H1 (cell line): ENCODE results near the gene KCNJ16. TPM values are rescaled to one million over a fixed set of nuclear protein-coding genes. Genes with fewer than 3 reads are reported as not detected.

Experiments used
- CTCF ChIA-PET: fragments of 300-600 bp; sonication (Branson Sonifier 250); formaldehyde crosslinking; loops from one replicate; lab custom pipeline; 2021; ENCODE audit not compliant: partially characterized antibody; lab: Charles Lee
- POLR2A ChIA-PET: fragments of 300-600 bp; sonication (Branson Sonifier 250); formaldehyde crosslinking; loops from one replicate; lab custom pipeline; 2021; ENCODE audit warnings: inconsistent platforms; ENCODE audit not compliant: partially characterized antibody; lab: Charles Lee
- DNase-seq, 2 experiments: peaks; one replicate each; pipeline versions ENCODE4 v3.0.0 to v3.0.0-alpha.2; 2010 to 2022; ENCODE audit warnings: low spot score in 2 of 2, low read depth in 1 of 2, mixed read lengths in 1 of 2
- FAIRE-seq: peaks from 2 replicates; lab custom pipeline; 2011; peaks lifted over from hg19 to GRCh38; lab: Jason Lieb, UNC
- H2AFZ ChIP-seq: 2 replicates; pipeline ENCODE4 v1.8.1; 2012; ENCODE audit warnings: low read length, inconsistent platforms
- H2AK5ac ChIP-seq: 2 replicates; pipeline ENCODE4 v1.6.1; 2013; ENCODE audit warnings: low read depth, low read length
- H2BK120ac ChIP-seq: replicated peaks from 2 replicates; pipeline ENCODE3; 2013; ENCODE audit warnings: low read depth, low read length, inconsistent platforms
- H2BK12ac ChIP-seq: 2 replicates; pipeline ENCODE4 v1.6.1; 2013; ENCODE audit warnings: low read depth, low read length
- H2BK15ac ChIP-seq: 2 replicates; pipeline ENCODE4 v1.6.1; 2013; ENCODE audit warnings: low read length
- H2BK20ac ChIP-seq: 2 replicates; pipeline ENCODE4 v1.6.1; 2013; ENCODE audit warnings: low read length
- H2BK5ac ChIP-seq: 2 replicates; pipeline ENCODE4 v1.6.1; 2013; ENCODE audit warnings: low read depth, low read length
- H3K14ac ChIP-seq: 2 replicates; pipeline ENCODE4 v1.6.1; 2013; ENCODE audit warnings: inconsistent platforms; ENCODE audit not compliant: insufficient read length
- H3K18ac ChIP-seq: 2 replicates; pipeline ENCODE4 v1.6.1; 2013; ENCODE audit warnings: low read length; ENCODE audit errors: extremely low read depth
- H3K23ac ChIP-seq: 2 replicates; pipeline ENCODE4 v1.6.1; 2013; ENCODE audit warnings: inconsistent platforms; ENCODE audit not compliant: insufficient read length
- H3K23me2 ChIP-seq: 2 replicates; pipeline ENCODE4 v1.6.1; 2013; ENCODE audit warnings: low read depth, low read length
- H3K27ac ChIP-seq: 2 replicates; pipeline ENCODE4 v1.6.1; 2011; ENCODE audit warnings: low read depth, low read length, inconsistent platforms
- H3K27me3 ChIP-seq, 4 experiments: replicated peaks in 1 of 4; 1 replicate in 1 of 4; 2 replicates in 3 of 4; pipeline versions ENCODE4 v1.6.1 to v1.8.1; 2011 to 2013; ENCODE audit warnings: low read length in 3 of 4, mild to moderate bottlenecking in 3 of 4, inconsistent platforms in 2 of 4, mixed read lengths in 2 of 4, moderate library complexity in 1 of 4; ENCODE audit not compliant: control insufficient read depth in 3 of 4, insufficient read depth in 3 of 4; ENCODE audit errors: extremely low read depth in 1 of 4
- H3K36me3 ChIP-seq, 4 experiments: 2 replicates each; pipeline versions ENCODE4 v1.6.1 to v1.8.1; 2011 to 2013; ENCODE audit warnings: mild to moderate bottlenecking in 4 of 4, low read length in 3 of 4, moderate library complexity in 2 of 4, control low read depth in 1 of 4, inconsistent platforms in 1 of 4; ENCODE audit not compliant: insufficient read depth in 4 of 4, control insufficient read depth in 2 of 4
- H3K4ac ChIP-seq: replicated peaks from 2 replicates; pipeline ENCODE3; 2013; ENCODE audit warnings: low read length, low read depth, mixed read lengths, inconsistent platforms; ENCODE audit not compliant: insufficient read length
- H3K4me1 ChIP-seq, 4 experiments: replicated peaks in 1 of 4; 1 replicate in 1 of 4; 2 replicates in 3 of 4; pipeline versions ENCODE4 v1.6.1 to v1.8.1; 2011 to 2013; ENCODE audit warnings: low read length in 3 of 4, inconsistent platforms in 2 of 4, mixed read lengths in 1 of 4; ENCODE audit not compliant: insufficient read depth in 4 of 4, control insufficient read depth in 3 of 4
- H3K4me2 ChIP-seq, 2 experiments: 2 replicates each; pipeline versions ENCODE4 v1.6.1 to v1.8.1; 2011 to 2013; ENCODE audit warnings: low read depth in 2 of 2, low read length in 2 of 2, control low read depth in 1 of 2, inconsistent platforms in 1 of 2, mild to moderate bottlenecking in 1 of 2; ENCODE audit not compliant: insufficient read depth in 1 of 2
- H3K4me3 ChIP-seq, 4 experiments: fragments of 200-600, 300-600 bp in 1 of 4; sonication (generic), shearing (Covaris generic), sonication (Bioruptor Twin) in 1 of 4; 2 replicates each; pipeline versions ENCODE4 v1.5.1 to v1.8.1; 2011 to 2016; ENCODE audit warnings: low read length in 4 of 4, low read depth in 3 of 4, control low read depth in 2 of 4, inconsistent platforms in 2 of 4, mild to moderate bottlenecking in 2 of 4, mixed read lengths in 1 of 4, moderate library complexity in 1 of 4; ENCODE audit not compliant: insufficient read depth in 2 of 4; ENCODE audit errors: extremely low read depth in 1 of 4
- H3K56ac ChIP-seq: replicated peaks from 2 replicates; pipeline ENCODE3; 2013; ENCODE audit warnings: low read depth, mild to moderate bottlenecking, mixed read lengths, low read length, inconsistent platforms; ENCODE audit not compliant: insufficient read length
- H3K79me1 ChIP-seq: 2 replicates; pipeline ENCODE4 v1.6.1; 2013; ENCODE audit warnings: low read depth, low read length, control low read depth
- H3K79me2 ChIP-seq, 2 experiments: 2 replicates each; pipeline versions ENCODE4 v1.6.1 to v1.8.1; 2012 to 2013; ENCODE audit warnings: low read length in 2 of 2, mild to moderate bottlenecking in 2 of 2, inconsistent platforms in 1 of 2; ENCODE audit not compliant: insufficient read depth in 2 of 2, control insufficient read depth in 1 of 2
- H3K9ac ChIP-seq, 4 experiments: replicated peaks in 1 of 4; 1 replicate in 1 of 4; 2 replicates in 3 of 4; pipeline versions ENCODE4 v1.6.1 to v1.8.1; 2011 to 2013; ENCODE audit warnings: low read depth in 3 of 4, low read length in 3 of 4, control low read depth in 2 of 4, mild to moderate bottlenecking in 2 of 4, moderate library complexity in 2 of 4, inconsistent platforms in 1 of 4; ENCODE audit errors: extremely low read depth in 1 of 4
- H3K9me3 ChIP-seq, 2 experiments: 2 replicates each; pipeline versions ENCODE4 v1.6.1 to v1.8.1; 2012 to 2013; ENCODE audit warnings: mild to moderate bottlenecking in 2 of 2, moderate library complexity in 2 of 2, control low read depth in 1 of 2, inconsistent platforms in 1 of 2, low read depth in 1 of 2, low read length in 1 of 2, mixed read lengths in 1 of 2; ENCODE audit not compliant: insufficient read depth in 2 of 2
- H4K20me1 ChIP-seq, 2 experiments: replicated peaks in 1 of 2; 2 replicates each; pipeline versions ENCODE3 to v1.8.1; 2011 to 2013; ENCODE audit warnings: inconsistent platforms in 2 of 2, low read length in 2 of 2, mild to moderate bottlenecking in 1 of 2; ENCODE audit not compliant: insufficient read depth in 2 of 2, control insufficient read depth in 1 of 2
- H4K5ac ChIP-seq: 2 replicates; pipeline ENCODE4 v1.6.1; 2013; ENCODE audit warnings: low read length, low read depth, mixed read lengths, inconsistent platforms; ENCODE audit not compliant: insufficient read length
- H4K8ac ChIP-seq: 2 replicates; pipeline ENCODE4 v1.8.0; 2013; ENCODE audit warnings: mild to moderate bottlenecking, moderate library complexity, low read length, inconsistent platforms; ENCODE audit not compliant: insufficient read depth; ENCODE audit errors: extremely low read depth
- H4K91ac ChIP-seq: replicated peaks from 2 replicates; pipeline ENCODE3; 2013; ENCODE audit warnings: low read length, mixed read lengths, inconsistent platforms; ENCODE audit not compliant: insufficient read length
- ATF2 ChIP-seq: IDR thresholded peaks from 2 replicates; pipeline ENCODE4 v1.6.1; 2012; ENCODE audit warnings: low read length, inconsistent platforms
- CBX8 ChIP-seq: fragments of 300-800, 300-1000 bp; sonication (generic); IDR thresholded peaks from 2 replicates; pipeline ENCODE4 v1.7.1; 2016; ENCODE audit warnings: low read depth, low read length, borderline replicate concordance
- JUND ChIP-seq: IDR thresholded peaks from 2 replicates; pipeline ENCODE4 v1.6.1; 2011; ENCODE audit warnings: mild to moderate bottlenecking, improper control_type of control experiment, low read length
- RXRA ChIP-seq: IDR thresholded peaks from 2 replicates; pipeline ENCODE4 v1.6.1; 2011; ENCODE audit warnings: low read depth, mild to moderate bottlenecking, low read length, moderate library complexity; ENCODE audit not compliant: insufficient read depth
- polyA plus RNA-seq, 7 experiments: library from polyadenylated mRNA; depleted of rRNA in 3 of 7; stranded (reverse) in 5 of 7; unstranded in 2 of 7; fragments of >200 nt in 5 of 7; fragments of 200-250 nt in 2 of 7; gene quantifications; 1 replicate in 5 of 7; 2 replicates in 1 of 7; 4 replicates in 1 of 7; pipeline versions ENCODE4 v1.2.1 to v1.2.3, GENCODE V29; 2011 to 2013; ENCODE audit warnings: missing spikeins in 2 of 7, mixed read lengths in 2 of 7
- total RNA-seq: library from RNA; stranded (reverse); fragmentation: NEBNext Ultra II Directional; extraction: Animal tissue kit (Norgen Biotek cat#: 25700); gene quantifications from 2 replicates; pipeline ENCODE4 v1.2.1, GENCODE V29; 2021

KCNJ16 gene
- total and polyA plus RNA-seq, 2 of the 8 experiments (the other 6 are each of a cell fraction or from before 2014, with no cell fraction given): not detected

DNA sequence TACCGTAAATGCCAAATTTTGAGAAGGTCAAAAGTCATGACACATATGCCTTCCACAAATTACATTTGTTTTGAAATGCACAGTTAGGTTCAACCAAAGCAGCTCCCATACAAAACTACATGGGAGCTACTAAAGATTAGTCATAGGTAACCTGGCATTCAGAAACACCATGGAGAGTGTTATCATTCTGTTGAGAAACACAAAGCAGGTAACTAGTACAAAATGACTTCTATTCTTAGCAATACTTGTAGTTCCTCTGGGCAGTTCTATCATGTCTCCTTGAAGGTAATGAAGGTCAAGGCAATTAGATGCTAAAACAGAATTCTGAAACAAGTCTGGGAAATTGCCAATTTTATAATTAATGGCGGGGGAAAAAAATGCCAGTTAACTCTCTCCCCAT, 39.4 kb downstream of the KCNJ16 start (continued):
- TF ChIP-seq RXRA: no peak

- no peaks in the 10 kb centered on the region for H4K20me1 ChIP-seq
- no peaks in the 10 kb centered on the region for H3K4me1 ChIP-seq
- H3K4me2 ChIP-seq: no peak overlapping the region
- no peak overlapping the region for H2BK12ac ChIP-seq
- no peak overlapping the region for H4K8ac ChIP-seq
- CTCF ChIA-PET: no interaction called here
- no peak overlapping the region for H4K91ac ChIP-seq
- H3K4ac ChIP-seq: no peak overlapping the region
- no peak overlapping the region for H4K5ac ChIP-seq
- DNase-seq: no peak
- no peak overlapping the region for H2BK15ac ChIP-seq
- H2BK5ac ChIP-seq: no peak overlapping the region
- H2BK20ac ChIP-seq: no peak overlapping the region
- H2BK120ac ChIP-seq: no peak overlapping the region
- TF ChIP-seq JUND (no peak), CBX8 (no peak), ATF2 (no peak)
- TF ChIP-seq, all 59 proteins: peak for 0
- Histone ChIP-seq H3K9ac (no peak overlapping the region), H3K23ac (no peak overlapping the region), H3K14ac (no peak overlapping the region), H3K36me3 (no peaks in the 10 kb centered on the region), H3K79me1 (no peaks in the 10 kb centered on the region), H3K18ac (no peak overlapping the region), H2AFZ (no peak overlapping the region), H3K27me3 (no peaks in the 10 kb centered on the region), H3K27ac (no peak overlapping the region), H3K23me2 (no peaks in the 10 kb centered on the region), H3K79me2 (no peaks in the 10 kb centered on the region), H3K56ac (no peak overlapping the region), H3K9me3 (peaks cover 8 to 12% of the 10 kb centered on the region in 2 experiments; a peak in 2 of 4 replicates), H2AK5ac (no peak overlapping the region), H3K4me3 (no peak overlapping the region)
- POLR2A ChIA-PET: no interaction called here
- FAIRE-seq: no peak
Measured at GRCh38 chr17:70115126-70115525, 40.1 kb downstream of the KCNJ16 start.
